Panc1 (cell line): ENCODE results near the gene RNASE9. TPM values are rescaled to one million over a fixed set of nuclear protein-coding genes. Genes with fewer than 3 reads are reported as not detected.
"Not testable (repeated sequence)": the region's sequence is repeated elsewhere in the genome, so short reads cannot be mapped to it uniquely, and the experiment has no call there.

Experiments
- ATAC-seq: fragments of 200-7000 bp; cut with Tn5 transposase; 2 replicates; pipeline ENCODE4 v1.9.1; 2020; ENCODE audit warnings: mild to moderate bottlenecking, moderate library complexity
- BruUV-seq: library from RNA; stranded (reverse); fragments of 400-500 nt; replicated peaks from 2 replicates; lab custom pipeline; 2021; lab: Mats Ljungman, UMichigan
- CTCF ChIA-PET: fragments of 300-600 bp; sonication (Branson Sonifier 250); formaldehyde crosslinking; loops from one replicate; lab custom pipeline; 2022; ENCODE audit warnings: antibody characterized with exemption; lab: Charles Lee
- POLR2A ChIA-PET: fragments of 300-600 bp; sonication (Branson Sonifier 250); formaldehyde crosslinking; loops from one replicate; lab custom pipeline; 2022; ENCODE audit warnings: antibody characterized with exemption; lab: Charles Lee
- DNase-seq: peaks from one replicate; pipeline ENCODE4 v3.0.0-alpha.2; 2010; ENCODE audit warnings: low read depth, low spot score
- H3K27ac ChIP-seq: 2 replicates; pipeline ENCODE4 v1.5.1; 2011; ENCODE audit warnings: mild to moderate bottlenecking, low read length, inconsistent platforms
- H3K27me3 ChIP-seq: fragments of 200-500 bp; sonication (Bioruptor generic); 2 replicates; pipeline ENCODE4 v1.6.0; 2014; ENCODE audit warnings: low read length, inconsistent platforms; ENCODE audit not compliant: control insufficient read depth, insufficient read depth
- H3K36me3 ChIP-seq: fragments of 200-500 bp; sonication (Bioruptor generic); 2 replicates; pipeline ENCODE4 v1.5.1; 2014; ENCODE audit warnings: inconsistent platforms, mild to moderate bottlenecking, low read length, moderate library complexity; ENCODE audit not compliant: control insufficient read depth, insufficient read depth
- H3K4me1 ChIP-seq: 2 replicates; pipeline ENCODE4 v1.5.1; 2011; ENCODE audit warnings: inconsistent platforms, mild to moderate bottlenecking, low read length, moderate library complexity; ENCODE audit not compliant: control insufficient read depth, insufficient read depth
- H3K4me3 ChIP-seq, 2 experiments: 2 replicates each; pipeline ENCODE4 v1.5.1; 2011 to 2012; ENCODE audit warnings: low read depth in 2 of 2, low read length in 2 of 2, mild to moderate bottlenecking in 2 of 2, inconsistent platforms in 1 of 2, moderate library complexity in 1 of 2
- H3K9me3 ChIP-seq: fragments of 200-500 bp; sonication (Bioruptor generic); 2 replicates; pipeline ENCODE4 v1.5.1; 2014; ENCODE audit warnings: low read depth, mild to moderate bottlenecking, inconsistent platforms, low read length, moderate library complexity; ENCODE audit not compliant: control insufficient read depth, insufficient read depth
- POLR2AphosphoS5 ChIP-seq: IDR thresholded peaks from 2 replicates; pipeline ENCODE4 v1.6.1; 2012; ENCODE audit warnings: mild to moderate bottlenecking, low read depth, low read length, moderate library complexity
- REST ChIP-seq, 2 experiments: IDR thresholded peaks; 2 replicates each; pipeline ENCODE4 v1.6.1; 2011 to 2012; ENCODE audit warnings: low read depth in 2 of 2, control low read depth in 1 of 2, low read length in 1 of 2, mild to moderate bottlenecking in 1 of 2, moderate library complexity in 1 of 2; ENCODE audit not compliant: insufficient read depth in 1 of 2
- SIN3A ChIP-seq: IDR thresholded peaks from 2 replicates; pipeline ENCODE4 v1.6.1; 2012; ENCODE audit warnings: low read depth, mild to moderate bottlenecking, low read length, moderate library complexity, borderline replicate concordance; ENCODE audit not compliant: insufficient read depth
- TCF7L2 ChIP-seq: IDR thresholded peaks from 2 replicates; pipeline ENCODE4 v1.6.1; 2011; ENCODE audit warnings: mild to moderate bottlenecking, low read depth, low read length, inconsistent platforms
- in situ Hi-C: cut with HindIII; loops from 2 replicates; pipeline ENCODE4 v1.10.0; 2016; ENCODE audit warnings: low sequenced_read_pairs, low pct_unique_long_range_greater_than_20kb
- intact Hi-C: fragments of 100-400 bp; cut with micrococcal nuclease; formaldehyde crosslinking; loops from one replicate; pipeline ENCODE4 v1.10.0; 2022; ENCODE audit not compliant: unreplicated experiment
- total RNA-seq: library from RNA; stranded (reverse); gene quantifications from one replicate; pipeline ENCODE4 v1.2.1, GENCODE V29; 2021; ENCODE audit not compliant: unreplicated experiment
- TF ChIP-seq, protein P1 (sequence below): fragments of 450-650 bp; IDR thresholded peaks from 2 replicates; pipeline ENCODE4 v1.5.1; 2017; ENCODE audit warnings: mild to moderate bottlenecking

RNASE9 gene
- total RNA-seq, 1 experiment from 2014 or later: not detected

DNA sequence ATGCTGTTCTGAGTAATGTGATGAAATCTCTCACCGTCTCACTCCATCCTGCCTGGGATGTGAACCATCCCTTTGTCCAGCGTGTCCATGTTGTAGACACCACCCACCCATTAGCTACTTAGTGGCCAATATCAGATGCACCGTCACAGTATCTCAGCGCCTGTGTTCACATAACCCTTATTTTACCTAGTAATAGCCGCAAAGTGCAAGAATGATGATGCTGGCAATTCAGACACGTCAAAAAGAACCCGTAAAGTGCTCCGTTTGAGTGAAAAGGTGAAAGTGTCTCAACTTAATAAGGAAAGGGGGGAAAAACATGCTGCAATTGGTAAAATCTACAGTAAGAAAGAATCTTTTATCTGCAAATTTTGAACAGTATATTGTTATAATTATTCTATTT, 52.5 kb downstream of the RNASE9 start:
- ATAC-seq: no peak
- TF ChIP-seq SIN3A (no peak), TCF7L2 (no peak), REST (IDR thresholded peaks at IDR 0.05; ENCODE audit: insufficient read depth in 1 of 2, low read depth in 2 of 2, low read length in 1 of 2) (no peak), POLR2AphosphoS5 (no peak)
- TF ChIP-seq, protein P1, sequence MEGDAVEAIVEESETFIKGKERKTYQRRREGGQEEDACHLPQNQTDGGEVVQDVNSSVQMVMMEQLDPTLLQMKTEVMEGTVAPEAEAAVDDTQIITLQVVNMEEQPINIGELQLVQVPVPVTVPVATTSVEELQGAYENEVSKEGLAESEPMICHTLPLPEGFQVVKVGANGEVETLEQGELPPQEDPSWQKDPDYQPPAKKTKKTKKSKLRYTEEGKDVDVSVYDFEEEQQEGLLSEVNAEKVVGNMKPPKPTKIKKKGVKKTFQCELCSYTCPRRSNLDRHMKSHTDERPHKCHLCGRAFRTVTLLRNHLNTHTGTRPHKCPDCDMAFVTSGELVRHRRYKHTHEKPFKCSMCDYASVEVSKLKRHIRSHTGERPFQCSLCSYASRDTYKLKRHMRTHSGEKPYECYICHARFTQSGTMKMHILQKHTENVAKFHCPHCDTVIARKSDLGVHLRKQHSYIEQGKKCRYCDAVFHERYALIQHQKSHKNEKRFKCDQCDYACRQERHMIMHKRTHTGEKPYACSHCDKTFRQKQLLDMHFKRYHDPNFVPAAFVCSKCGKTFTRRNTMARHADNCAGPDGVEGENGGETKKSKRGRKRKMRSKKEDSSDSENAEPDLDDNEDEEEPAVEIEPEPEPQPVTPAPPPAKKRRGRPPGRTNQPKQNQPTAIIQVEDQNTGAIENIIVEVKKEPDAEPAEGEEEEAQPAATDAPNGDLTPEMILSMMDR: no peak
- BruUV-seq: no TSS peak
- Histone ChIP-seq H3K4me1 (no peaks in the 10 kb centered on the region), H3K9me3 (no peaks in the 10 kb centered on the region), H3K27ac (no peak overlapping the region), H3K36me3 (no peaks in the 10 kb centered on the region), H3K4me3 (no peak overlapping the region), H3K27me3 (no peaks in the 10 kb centered on the region; the same call in 1 of the 2 replicates)
- intact Hi-C loops: no loop called here
- no peak for DNase-seq
- ChIA-PET POLR2A (no interaction called here), CTCF (no interaction called here)
- in situ Hi-C loops: no loop called here

GRCh38 chr14:20507537-20507936, 53.3 kb downstream of the RNASE9 start:
- H3K9me3 ChIP-seq, H3K27me3 ChIP-seq, H3K27ac ChIP-seq, CTCF ChIA-PET, POLR2A ChIA-PET, H3K4me1 ChIP-seq, BruUV-seq, H3K36me3 ChIP-seq, H3K4me3 ChIP-seq, DNase-seq, intact Hi-C loops, in situ Hi-C loops, ATAC-seq: not testable (repeated sequence)

DNA sequence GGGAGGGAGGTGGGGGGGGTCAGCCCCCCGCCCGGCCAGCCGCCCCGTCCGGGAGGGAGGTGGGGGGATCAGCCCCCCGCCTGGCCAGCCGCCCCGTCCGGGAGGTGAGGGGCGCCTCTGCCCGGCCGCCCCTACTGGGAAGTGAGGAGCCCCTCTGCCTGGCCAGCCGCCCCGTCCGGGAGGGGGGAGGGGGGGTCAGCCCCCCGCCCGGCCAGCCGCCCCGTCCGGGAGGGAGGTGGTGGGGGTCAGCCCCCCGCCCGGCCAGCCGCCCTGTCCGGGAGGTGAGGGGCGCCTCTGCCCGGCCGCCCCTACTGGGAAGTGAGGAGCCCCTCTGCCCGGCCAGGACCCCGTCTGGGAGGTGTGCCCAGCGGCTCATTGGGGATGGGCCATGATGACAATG, 54.1 kb downstream of the RNASE9 start:
- intact Hi-C loops, H3K9me3 ChIP-seq, H3K27me3 ChIP-seq, ATAC-seq, H3K4me1 ChIP-seq, CTCF ChIA-PET, POLR2A ChIA-PET, H3K27ac ChIP-seq, H3K4me3 ChIP-seq, in situ Hi-C loops, BruUV-seq, DNase-seq, H3K36me3 ChIP-seq: not testable (repeated sequence)

- H3K9me3 ChIP-seq, H3K4me3 ChIP-seq, POLR2A ChIA-PET, ATAC-seq, H3K27me3 ChIP-seq, intact Hi-C loops, H3K27ac ChIP-seq, H3K36me3 ChIP-seq, BruUV-seq, in situ Hi-C loops, CTCF ChIA-PET, H3K4me1 ChIP-seq, DNase-seq: not testable (repeated sequence)
Observed at GRCh38 chr14:20506276-20506675, 54.6 kb downstream of the RNASE9 start.
